Superior temporal gyrus (tissue), 1 donor: ENCODE results near the gene BMPER.

Experiments
- DNase-seq: peaks from one replicate; pipeline ENCODE4 v3.0.0-alpha.2; 2016; ENCODE audit errors: extremely low spot score

Gene BMPER

GRCh38 chr7:34175837-34176236 is 270.5 kb downstream of the BMPER start:
- DNase-seq: no peak

DNA sequence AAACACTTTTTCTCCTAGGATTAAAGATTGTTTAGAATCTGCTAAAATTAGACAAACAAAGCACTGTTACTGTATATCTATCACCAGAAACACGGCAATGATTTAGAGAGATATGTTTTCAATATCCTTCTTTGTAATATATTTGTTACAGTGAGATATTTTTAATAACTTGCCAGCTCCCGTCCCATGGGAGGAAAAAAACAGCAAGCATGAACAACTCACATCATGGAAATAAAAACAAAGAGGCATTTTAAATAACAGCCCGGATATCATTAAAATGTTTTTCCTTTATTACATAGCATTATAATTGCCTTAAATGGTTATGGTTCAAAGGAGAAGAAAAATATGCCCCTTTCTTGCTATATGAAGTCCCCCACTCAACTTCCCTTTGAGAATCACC is 272.1 kb downstream of the BMPER start:
- no peak for DNase-seq

- no peak for DNase-seq
Measured at GRCh38 chr7:34181271-34181958, 276.1 kb downstream of the BMPER start.

DNA sequence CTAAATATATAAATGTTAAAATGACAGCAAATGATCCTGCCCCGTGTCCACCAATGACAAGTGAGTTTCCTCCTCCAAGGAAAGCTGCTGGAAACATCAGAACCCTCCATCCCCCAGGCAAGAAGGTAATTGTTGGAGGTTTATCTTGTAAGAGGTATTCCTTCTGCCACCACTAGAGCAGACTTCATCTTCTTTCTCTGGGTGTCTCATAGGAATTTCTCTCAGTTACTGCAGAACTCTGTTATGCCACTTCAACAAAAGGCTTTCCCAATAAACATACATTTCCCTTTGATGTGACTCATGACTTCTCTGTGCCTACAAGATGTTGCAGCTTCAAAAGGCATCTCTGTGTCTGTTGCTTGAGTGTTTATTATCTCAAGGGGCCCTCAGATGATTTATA is 279.1 kb downstream of the BMPER start:
- no peak for DNase-seq

- no peak for DNase-seq
Measured at GRCh38 chr7:34187798-34188307, 282.5 kb downstream of the BMPER start.

GRCh38 chr7:34189031-34189430 is 283.7 kb downstream of the BMPER start:
- no peak for DNase-seq

DNA sequence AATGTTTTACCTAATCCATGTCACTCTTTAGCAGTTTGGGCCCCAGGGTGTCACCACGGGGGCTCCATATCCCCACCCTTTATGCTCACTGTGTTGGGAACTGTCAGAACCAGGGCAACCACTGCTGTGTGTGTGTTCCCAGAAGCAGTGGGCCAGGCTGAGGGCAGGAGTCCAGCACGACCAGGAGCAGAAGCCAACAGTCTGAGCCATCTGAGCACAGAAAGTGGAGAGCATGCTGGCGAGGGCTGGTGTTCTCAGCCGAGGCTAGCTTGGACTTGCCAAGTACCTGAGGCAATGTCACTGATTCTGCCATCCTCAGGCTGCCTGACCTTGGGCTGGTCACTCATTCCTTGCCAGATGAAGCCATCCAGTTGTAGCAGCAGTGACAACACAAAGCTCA is 285.0 kb downstream of the BMPER start:
- no peak for DNase-seq

GRCh38 chr7:34191162-34191561 is 285.8 kb downstream of the BMPER start:
- DNase-seq: no peak

DNA sequence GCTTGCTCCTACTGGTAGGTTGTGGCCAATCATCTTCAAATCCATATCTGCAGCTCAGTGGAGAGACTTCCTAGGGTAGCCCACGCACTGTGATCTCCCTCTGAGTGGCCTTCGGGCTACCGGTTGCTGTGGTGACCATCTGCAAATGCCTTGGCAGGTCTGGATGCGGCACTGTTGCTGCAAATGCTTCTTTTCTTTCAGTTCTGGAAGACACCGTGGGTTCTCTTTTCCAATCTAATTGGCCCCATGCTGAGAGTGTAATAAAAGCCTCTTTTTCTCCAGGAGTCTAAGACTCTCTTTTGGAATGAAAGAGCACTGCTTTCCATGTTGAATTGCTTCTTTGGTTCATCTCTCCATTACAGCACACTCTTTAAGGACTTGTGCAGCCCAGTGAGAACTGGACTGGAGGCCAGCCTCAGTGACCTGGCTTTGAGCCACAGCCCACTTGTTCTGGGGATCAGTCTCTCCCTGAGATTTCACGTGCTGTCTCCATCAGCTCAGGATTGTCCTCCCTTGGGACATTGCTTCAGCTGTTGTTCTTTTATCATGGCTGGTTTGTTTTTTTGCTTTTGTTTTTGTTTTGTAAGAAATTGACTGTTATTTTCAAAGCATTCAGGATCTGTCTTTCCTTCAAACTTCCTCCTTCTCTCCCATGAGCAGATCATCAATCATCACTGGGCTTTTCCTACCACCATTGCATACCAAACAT is 286.6 kb downstream of the BMPER start:
- DNase-seq: peak; percentile 52

DNA sequence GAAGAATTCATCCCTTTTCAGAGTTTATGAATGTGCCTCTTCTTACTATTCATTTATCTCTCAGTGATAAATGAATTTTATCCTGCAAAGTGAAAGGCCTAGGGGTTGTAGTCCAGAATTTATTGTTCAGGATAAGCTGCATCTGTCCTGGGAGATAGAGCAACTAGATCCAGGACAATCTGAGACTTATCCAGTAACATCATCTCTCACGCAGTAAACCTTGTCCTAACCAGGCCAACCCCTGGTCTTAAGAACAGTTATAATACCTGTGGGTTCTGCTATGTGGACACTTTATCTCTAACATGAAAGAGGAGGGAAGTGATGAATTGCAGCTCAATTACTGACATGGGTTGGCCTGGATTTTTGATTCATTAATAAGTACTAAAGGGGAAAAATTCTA is 287.6 kb downstream of the BMPER start:
- no peak for DNase-seq

- no peak for DNase-seq
Measured at GRCh38 chr7:34198231-34198641, 292.9 kb downstream of the BMPER start.
